HepG2 (cell line): ENCODE data around the gene NEURL3. TPM values are rescaled to one million over a fixed set of nuclear protein-coding genes. Genes with fewer than 3 reads are reported as not detected.

Experiments used
- KLF6 ChIP-seq: IDR thresholded peaks from 2 replicates; pipeline ENCODE4 v1.8.0; 2016; ENCODE audit warnings: missing biosample characterization, missing genetic modification reagents
- MAF1 ChIP-seq: sonication (generic); formaldehyde crosslinking; IDR thresholded peaks from 2 replicates; pipeline ENCODE4 v1.5.0; 2020; ENCODE audit warnings: missing genetic modification reagents, borderline replicate concordance
- RNF2 ChIP-seq: fragments of 450-650 bp; conservative IDR thresholded peaks from 2 replicates; pipeline ENCODE4 v1.6.1; 2016; ENCODE audit warnings: low read depth
- RORA ChIP-seq: sonication (generic); formaldehyde crosslinking; IDR thresholded peaks from 2 replicates; pipeline ENCODE4 v1.5.0; 2020; ENCODE audit warnings: mild to moderate bottlenecking, missing genetic modification reagents, moderate library complexity
- TARDBP ChIP-seq: sonication (generic); formaldehyde crosslinking; IDR thresholded peaks from 2 replicates; pipeline ENCODE4 v1.8.0; 2022; ENCODE audit warnings: mild to moderate bottlenecking, missing genetic modification reagents
- ZBTB8A ChIP-seq: sonication (generic); formaldehyde crosslinking; IDR thresholded peaks from 2 replicates; pipeline ENCODE4 v1.4.0; 2020; ENCODE audit warnings: mild to moderate bottlenecking, low read depth, missing genetic modification reagents, borderline replicate concordance
- ZNF282 ChIP-seq: fragments of 450-650 bp; IDR thresholded peaks from 2 replicates; pipeline ENCODE4 v1.6.1; 2018; ENCODE audit not compliant: partially characterized antibody
- polyA plus RNA-seq, 8 experiments: library from polyadenylated mRNA; depleted of rRNA in 3 of 8; stranded (reverse) in 7 of 8; unstranded in 1 of 8; fragments of >200 nt; fragmentation: Illumina TruSeq in 4 of 8; extraction: Trizol in 4 of 8; gene quantifications; 2 replicates each; pipeline versions ENCODE4 v1.2.1 to v1.2.3, GENCODE V29; 2011 to 2016; ENCODE audit warnings: low read depth in 4 of 8, missing spikeins in 1 of 8, mixed read lengths in 1 of 8; ENCODE audit not compliant: insufficient read depth in 1 of 8
- total RNA-seq, 5 experiments: library from RNA; depleted of rRNA; stranded (reverse); fragments of >200 nt; fragmentation: Illumina TruSeq; extraction: Trizol; gene quantifications; 2 replicates each; pipeline ENCODE4 v1.2.3, GENCODE V29; 2016; ENCODE audit warnings: low read depth in 1 of 5
- TF ChIP-seq, protein P1 (sequence below): fragments of 450-650 bp; IDR thresholded peaks from 2 replicates; pipeline ENCODE4 v1.6.1; 2017; ENCODE audit warnings: mild to moderate bottlenecking
- TF ChIP-seq, protein P2 (sequence below): sonication (generic); formaldehyde crosslinking; IDR thresholded peaks from 2 replicates; pipeline ENCODE4 v1.5.1; 2020; ENCODE audit warnings: missing genetic modification reagents, mild to moderate bottlenecking, borderline replicate concordance
- TF ChIP-seq, protein P3 (sequence below): sonication (generic); formaldehyde crosslinking; IDR thresholded peaks from 2 replicates; pipeline ENCODE4 v1.4.0; 2020; ENCODE audit warnings: missing genetic modification reagents
- TF ChIP-seq, protein P4 (sequence below): sonication (generic); formaldehyde crosslinking; IDR thresholded peaks from 2 replicates; pipeline ENCODE4 v1.4.0; 2020; ENCODE audit warnings: missing genetic modification reagents
- TF ChIP-seq, protein P5 (sequence below): sonication (generic); formaldehyde crosslinking; IDR thresholded peaks from 2 replicates; pipeline ENCODE4 v1.4.0; 2020; ENCODE audit warnings: mild to moderate bottlenecking, missing genetic modification reagents

NEURL3 gene
- total and polyA plus RNA-seq, 2 of the 13 experiments (the other 11 are each of a cell fraction or from before 2014, with no cell fraction given): 0.16 to 1.2 TPM

DNA sequence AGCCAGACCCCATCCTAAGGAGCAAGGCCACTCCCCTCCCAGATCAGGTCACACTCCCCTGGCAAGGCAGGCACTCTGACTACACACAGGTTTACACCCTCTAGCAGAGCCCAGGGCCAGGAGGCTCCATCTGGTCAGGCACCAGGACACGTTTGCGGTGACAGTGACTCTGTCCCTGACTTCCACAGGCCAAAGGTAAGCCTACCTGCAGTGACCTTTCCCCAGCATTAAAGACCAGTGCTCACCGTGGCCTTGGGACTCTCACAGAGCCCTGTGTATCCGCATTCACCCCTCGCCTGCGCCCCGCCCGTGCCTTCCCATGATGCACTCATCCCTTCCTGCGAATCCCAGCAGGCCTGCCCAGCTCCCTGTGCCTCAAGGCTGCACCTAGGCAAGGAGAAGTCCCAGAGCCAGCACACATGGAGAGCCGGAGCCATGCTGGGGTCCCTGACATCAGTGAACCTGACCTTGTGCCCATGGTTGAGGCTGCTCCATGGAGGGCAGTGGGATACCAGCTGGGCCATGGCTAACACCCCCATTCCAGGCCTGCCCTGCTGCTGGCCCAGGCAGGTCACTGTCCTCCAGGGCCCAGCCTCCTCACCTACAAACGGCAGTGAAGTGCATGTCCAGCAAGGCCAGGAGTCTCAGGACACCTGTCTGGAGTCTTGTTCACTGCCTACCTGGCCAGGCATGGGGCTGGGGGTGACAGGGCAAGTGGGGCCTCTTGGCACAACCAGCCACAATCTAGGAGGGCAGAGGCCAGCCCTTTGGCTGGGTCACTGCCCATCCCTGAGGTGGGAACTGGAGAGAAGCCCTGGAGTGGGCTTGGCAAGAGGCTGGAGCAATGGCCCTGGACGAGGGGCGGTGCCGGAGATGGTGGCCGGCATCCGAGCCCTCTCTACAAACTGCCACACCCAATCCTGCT, 3.0 kb downstream of the NEURL3 start (continued):
- TF ChIP-seq, protein P1, sequence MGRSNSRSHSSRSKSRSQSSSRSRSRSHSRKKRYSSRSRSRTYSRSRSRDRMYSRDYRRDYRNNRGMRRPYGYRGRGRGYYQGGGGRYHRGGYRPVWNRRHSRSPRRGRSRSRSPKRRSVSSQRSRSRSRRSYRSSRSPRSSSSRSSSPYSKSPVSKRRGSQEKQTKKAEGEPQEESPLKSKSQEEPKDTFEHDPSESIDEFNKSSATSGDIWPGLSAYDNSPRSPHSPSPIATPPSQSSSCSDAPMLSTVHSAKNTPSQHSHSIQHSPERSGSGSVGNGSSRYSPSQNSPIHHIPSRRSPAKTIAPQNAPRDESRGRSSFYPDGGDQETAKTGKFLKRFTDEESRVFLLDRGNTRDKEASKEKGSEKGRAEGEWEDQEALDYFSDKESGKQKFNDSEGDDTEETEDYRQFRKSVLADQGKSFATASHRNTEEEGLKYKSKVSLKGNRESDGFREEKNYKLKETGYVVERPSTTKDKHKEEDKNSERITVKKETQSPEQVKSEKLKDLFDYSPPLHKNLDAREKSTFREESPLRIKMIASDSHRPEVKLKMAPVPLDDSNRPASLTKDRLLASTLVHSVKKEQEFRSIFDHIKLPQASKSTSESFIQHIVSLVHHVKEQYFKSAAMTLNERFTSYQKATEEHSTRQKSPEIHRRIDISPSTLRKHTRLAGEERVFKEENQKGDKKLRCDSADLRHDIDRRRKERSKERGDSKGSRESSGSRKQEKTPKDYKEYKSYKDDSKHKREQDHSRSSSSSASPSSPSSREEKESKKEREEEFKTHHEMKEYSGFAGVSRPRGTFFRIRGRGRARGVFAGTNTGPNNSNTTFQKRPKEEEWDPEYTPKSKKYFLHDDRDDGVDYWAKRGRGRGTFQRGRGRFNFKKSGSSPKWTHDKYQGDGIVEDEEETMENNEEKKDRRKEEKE: no peak
- TF ChIP-seq, protein P2, sequence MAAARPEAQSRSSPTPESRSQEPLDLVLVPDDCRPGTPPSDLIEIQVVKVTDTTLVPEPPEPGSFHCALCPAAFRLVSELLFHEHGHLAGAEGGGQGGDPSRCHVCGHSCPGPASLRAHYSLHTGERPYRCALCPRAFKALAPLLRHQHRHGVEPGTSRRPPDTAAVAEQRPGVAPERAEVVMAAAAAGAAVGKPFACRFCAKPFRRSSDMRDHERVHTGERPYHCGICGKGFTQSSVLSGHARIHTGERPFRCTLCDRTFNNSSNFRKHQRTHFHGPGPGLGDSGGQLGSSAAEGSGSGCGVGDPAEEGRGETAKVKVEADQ (CRISPR knock-in tag): no peak
- TF ChIP-seq ZNF282: no peak
- no peak for TF ChIP-seq RNF2
- no peak for TF ChIP-seq RORA (CRISPR knock-in tag)
- TF ChIP-seq ZBTB8A (CRISPR knock-in tag): no peak
- TF ChIP-seq, protein P3, sequence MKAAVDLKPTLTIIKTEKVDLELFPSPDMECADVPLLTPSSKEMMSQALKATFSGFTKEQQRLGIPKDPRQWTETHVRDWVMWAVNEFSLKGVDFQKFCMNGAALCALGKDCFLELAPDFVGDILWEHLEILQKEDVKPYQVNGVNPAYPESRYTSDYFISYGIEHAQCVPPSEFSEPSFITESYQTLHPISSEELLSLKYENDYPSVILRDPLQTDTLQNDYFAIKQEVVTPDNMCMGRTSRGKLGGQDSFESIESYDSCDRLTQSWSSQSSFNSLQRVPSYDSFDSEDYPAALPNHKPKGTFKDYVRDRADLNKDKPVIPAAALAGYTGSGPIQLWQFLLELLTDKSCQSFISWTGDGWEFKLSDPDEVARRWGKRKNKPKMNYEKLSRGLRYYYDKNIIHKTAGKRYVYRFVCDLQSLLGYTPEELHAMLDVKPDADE (CRISPR knock-in tag): no peak
- TF ChIP-seq, protein P4, sequence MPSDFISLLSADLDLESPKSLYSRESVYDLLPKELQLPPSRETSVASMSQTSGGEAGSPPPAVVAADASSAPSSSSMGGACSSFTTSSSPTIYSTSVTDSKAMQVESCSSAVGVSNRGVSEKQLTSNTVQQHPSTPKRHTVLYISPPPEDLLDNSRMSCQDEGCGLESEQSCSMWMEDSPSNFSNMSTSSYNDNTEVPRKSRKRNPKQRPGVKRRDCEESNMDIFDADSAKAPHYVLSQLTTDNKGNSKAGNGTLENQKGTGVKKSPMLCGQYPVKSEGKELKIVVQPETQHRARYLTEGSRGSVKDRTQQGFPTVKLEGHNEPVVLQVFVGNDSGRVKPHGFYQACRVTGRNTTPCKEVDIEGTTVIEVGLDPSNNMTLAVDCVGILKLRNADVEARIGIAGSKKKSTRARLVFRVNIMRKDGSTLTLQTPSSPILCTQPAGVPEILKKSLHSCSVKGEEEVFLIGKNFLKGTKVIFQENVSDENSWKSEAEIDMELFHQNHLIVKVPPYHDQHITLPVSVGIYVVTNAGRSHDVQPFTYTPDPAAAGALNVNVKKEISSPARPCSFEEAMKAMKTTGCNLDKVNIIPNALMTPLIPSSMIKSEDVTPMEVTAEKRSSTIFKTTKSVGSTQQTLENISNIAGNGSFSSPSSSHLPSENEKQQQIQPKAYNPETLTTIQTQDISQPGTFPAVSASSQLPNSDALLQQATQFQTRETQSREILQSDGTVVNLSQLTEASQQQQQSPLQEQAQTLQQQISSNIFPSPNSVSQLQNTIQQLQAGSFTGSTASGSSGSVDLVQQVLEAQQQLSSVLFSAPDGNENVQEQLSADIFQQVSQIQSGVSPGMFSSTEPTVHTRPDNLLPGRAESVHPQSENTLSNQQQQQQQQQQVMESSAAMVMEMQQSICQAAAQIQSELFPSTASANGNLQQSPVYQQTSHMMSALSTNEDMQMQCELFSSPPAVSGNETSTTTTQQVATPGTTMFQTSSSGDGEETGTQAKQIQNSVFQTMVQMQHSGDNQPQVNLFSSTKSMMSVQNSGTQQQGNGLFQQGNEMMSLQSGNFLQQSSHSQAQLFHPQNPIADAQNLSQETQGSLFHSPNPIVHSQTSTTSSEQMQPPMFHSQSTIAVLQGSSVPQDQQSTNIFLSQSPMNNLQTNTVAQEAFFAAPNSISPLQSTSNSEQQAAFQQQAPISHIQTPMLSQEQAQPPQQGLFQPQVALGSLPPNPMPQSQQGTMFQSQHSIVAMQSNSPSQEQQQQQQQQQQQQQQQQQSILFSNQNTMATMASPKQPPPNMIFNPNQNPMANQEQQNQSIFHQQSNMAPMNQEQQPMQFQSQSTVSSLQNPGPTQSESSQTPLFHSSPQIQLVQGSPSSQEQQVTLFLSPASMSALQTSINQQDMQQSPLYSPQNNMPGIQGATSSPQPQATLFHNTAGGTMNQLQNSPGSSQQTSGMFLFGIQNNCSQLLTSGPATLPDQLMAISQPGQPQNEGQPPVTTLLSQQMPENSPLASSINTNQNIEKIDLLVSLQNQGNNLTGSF (CRISPR knock-in tag): peak; percentile 80; the same call in 1 of the 2 replicates
- no peak for TF ChIP-seq KLF6 (CRISPR knock-in tag)
- TF ChIP-seq, protein P5, sequence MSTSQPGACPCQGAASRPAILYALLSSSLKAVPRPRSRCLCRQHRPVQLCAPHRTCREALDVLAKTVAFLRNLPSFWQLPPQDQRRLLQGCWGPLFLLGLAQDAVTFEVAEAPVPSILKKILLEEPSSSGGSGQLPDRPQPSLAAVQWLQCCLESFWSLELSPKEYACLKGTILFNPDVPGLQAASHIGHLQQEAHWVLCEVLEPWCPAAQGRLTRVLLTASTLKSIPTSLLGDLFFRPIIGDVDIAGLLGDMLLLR (CRISPR knock-in tag): no peak; the same call in 1 of the 2 replicates
- peak; percentile 69; the same call in 1 of the 2 replicates for TF ChIP-seq TARDBP (CRISPR knock-in tag)
- no peak for TF ChIP-seq MAF1 (CRISPR knock-in tag)
